Esophagus squamous epithelium (tissue), 4 donors: ENCODE measurements around the gene SNX21.

Experiments used
- POLR2A ChIP-seq, 4 donors: fragments of 450-650 bp; IDR thresholded peaks; one replicate each; pipeline ENCODE4 v1.6.1; 2017; ENCODE audit warnings: antibody characterized with exemption in 4 of 4, mild to moderate bottlenecking in 4 of 4, moderate library complexity in 3 of 4
- TF ChIP-seq, protein P1 (sequence below), 6 experiments: fragments of 450-650 bp in 4 of 6; fragments of 200-600 bp in 2 of 6; sonication (generic) in 2 of 6; IDR thresholded peaks; one replicate each; pipeline ENCODE4 v1.5.1; 2016 to 2019; ENCODE audit warnings: antibody characterized with exemption in 6 of 6, mild to moderate bottlenecking in 4 of 6, moderate library complexity in 4 of 6

DNA sequence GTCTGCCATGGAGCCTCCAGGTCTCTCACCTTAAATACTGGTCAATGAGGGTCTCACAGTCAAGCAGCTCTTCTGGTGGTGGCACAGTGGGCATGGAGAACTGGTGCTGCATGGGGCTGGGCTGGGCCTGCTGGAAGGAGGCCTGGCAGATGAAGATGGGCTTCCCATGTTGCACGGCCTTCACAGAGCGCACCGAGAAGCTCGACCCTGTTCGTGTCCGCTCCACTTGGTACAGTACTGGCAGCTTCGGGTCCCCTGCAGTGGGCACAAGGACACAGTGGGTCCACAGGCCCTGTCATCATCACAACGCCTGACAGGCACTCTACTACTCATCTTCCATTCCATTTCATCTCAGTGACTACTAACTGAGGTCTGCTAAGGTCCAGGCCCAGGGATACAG, 14.8 kb downstream of the SNX21 start:
- TF ChIP-seq, protein P1, sequence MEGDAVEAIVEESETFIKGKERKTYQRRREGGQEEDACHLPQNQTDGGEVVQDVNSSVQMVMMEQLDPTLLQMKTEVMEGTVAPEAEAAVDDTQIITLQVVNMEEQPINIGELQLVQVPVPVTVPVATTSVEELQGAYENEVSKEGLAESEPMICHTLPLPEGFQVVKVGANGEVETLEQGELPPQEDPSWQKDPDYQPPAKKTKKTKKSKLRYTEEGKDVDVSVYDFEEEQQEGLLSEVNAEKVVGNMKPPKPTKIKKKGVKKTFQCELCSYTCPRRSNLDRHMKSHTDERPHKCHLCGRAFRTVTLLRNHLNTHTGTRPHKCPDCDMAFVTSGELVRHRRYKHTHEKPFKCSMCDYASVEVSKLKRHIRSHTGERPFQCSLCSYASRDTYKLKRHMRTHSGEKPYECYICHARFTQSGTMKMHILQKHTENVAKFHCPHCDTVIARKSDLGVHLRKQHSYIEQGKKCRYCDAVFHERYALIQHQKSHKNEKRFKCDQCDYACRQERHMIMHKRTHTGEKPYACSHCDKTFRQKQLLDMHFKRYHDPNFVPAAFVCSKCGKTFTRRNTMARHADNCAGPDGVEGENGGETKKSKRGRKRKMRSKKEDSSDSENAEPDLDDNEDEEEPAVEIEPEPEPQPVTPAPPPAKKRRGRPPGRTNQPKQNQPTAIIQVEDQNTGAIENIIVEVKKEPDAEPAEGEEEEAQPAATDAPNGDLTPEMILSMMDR (IDR thresholded peaks at IDR 0.05): no peak
- no peak for TF ChIP-seq POLR2A (IDR thresholded peaks at IDR 0.05)
